ENCODE measurements around the gene DYNLT2B.
"Not testable (repeated sequence)": the region's sequence is repeated elsewhere in the genome, so short reads cannot be mapped to it uniquely, and the experiment has no call there.

Gene DYNLT2B

DNA sequence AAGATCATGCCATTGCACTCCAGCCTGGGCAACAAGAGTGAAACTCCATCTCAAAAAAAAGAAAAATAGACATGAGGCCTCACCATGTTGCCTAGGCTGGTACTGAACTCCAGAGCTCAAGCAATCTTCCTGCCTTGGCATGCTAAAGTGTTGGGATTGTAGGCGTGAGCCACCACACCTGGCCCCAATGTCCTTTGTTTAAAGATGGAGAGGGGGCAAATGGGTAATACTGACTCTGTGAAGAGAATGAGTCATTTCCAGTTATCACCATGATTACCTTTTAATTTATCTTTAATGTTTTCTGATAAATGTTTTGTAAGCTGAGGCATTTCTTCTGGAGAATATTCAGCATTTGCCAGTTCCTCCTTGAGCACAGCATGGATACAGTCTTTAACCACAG lies 2.2 kb downstream of the DYNLT2B start:
- TF ChIP-seq CTCF (IDR thresholded peaks at IDR 0.05; ENCODE audit: low read depth, low read length), result no peak
- H3K4me3 ChIP-seq (replicated peaks in 1 of 2; ENCODE audit: low read depth in 2 of 2, low read length in 2 of 2), result no peak overlapping the region
- DNase-seq (ENCODE audit: low read depth in 2 of 2), result no peak

GRCh38 chr3:196314597-196314996 lies 3.4 kb downstream of the DYNLT2B start:
- TF ChIP-seq CTCF (IDR thresholded peaks at IDR 0.05; ENCODE audit: low read depth, low read length), result no peak

DNA sequence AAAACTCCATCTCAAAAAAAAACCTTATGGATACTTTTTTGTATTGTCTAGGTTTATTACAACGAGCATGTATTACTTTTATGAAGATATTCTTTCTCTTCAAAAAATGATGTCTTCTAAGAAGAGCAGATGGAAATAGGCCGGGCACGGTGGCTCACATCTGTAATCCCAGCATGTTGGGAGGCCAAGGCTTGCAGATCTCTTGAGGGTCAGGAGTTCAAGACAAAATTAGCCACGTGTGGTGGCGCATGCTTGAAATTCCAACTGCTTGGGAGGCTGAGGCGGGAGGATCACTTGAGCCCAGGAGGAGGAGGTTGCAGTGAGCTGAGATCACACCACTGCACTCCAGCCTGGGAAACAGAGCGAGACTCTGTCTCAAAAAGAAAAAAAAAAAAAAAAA lies 4.0 kb downstream of the DYNLT2B start:
- DNase-seq (ENCODE audit: low read depth in 2 of 2); H3K4me3 ChIP-seq (replicated peaks in 1 of 2; ENCODE audit: low read depth in 2 of 2, low read length in 2 of 2): not testable (repeated sequence)

More at GRCh38 chr3:196314597-196314996, 3.4 kb downstream of the DYNLT2B start:
- no peak overlapping the region for H3K4me3 ChIP-seq (replicated peaks in 1 of 2; ENCODE audit: low read depth in 2 of 2, low read length in 2 of 2)
- DNase-seq (ENCODE audit: low read depth in 2 of 2), result no peak

GRCh38 chr3:196302960-196303359 lies 15.1 kb downstream of the DYNLT2B start:
- DNase-seq (ENCODE audit: low read depth in 2 of 2); H3K4me3 ChIP-seq (replicated peaks in 1 of 2; ENCODE audit: low read depth in 2 of 2, low read length in 2 of 2): not testable (repeated sequence)

DNA sequence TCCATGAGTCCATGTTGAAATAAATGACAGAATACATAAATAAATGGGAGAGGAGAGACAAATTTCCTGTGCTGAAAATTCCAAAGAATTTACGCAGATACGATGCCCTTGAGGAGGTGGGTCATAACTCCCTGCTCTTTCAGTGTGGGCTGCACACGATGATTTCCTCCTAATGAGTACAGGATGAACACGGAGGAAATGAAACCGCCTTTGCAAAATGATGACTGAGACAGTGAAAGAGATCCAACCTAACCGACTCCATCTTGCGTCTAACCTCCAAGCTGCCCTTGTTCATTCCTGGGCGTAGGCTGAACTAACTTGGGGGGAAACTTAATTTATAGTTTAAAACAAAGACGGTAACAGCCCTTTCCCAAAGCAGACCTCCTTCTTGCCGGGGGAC lies 15.5 kb downstream of the DYNLT2B start:
- DNase-seq (ENCODE audit: low read depth in 2 of 2); H3K4me3 ChIP-seq (replicated peaks in 1 of 2; ENCODE audit: low read depth in 2 of 2, low read length in 2 of 2): not testable (repeated sequence)

DNA sequence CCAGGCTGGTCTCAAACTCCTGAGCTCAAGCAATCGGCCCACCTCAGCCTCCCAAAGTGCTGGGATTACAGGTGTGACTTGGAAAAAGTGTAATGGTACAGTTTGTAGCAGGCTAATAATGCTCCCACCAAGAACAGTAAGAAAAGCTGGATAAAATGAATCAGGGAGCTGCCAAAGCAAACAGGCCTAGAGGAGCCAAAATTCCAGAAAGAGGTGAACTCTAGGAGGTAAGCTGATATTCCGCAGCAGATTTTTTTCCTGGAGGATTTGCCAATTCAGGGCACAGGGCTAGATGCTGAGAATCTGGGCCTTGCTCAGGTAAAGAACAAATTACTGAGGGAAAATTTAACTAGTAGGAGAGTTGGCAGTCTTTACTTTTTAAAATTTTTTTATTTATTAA lies 19.5 kb downstream of the DYNLT2B start:
- TF ChIP-seq CTCF (IDR thresholded peaks at IDR 0.05; ENCODE audit: low read depth, low read length), result no peak
- no peak overlapping the region for H3K4me3 ChIP-seq (replicated peaks in 1 of 2; ENCODE audit: low read depth in 2 of 2, low read length in 2 of 2)
- no peak for DNase-seq (ENCODE audit: low read depth in 2 of 2)

- no peak overlapping the region for H3K4me3 ChIP-seq (replicated peaks in 1 of 2; ENCODE audit: low read depth in 2 of 2, low read length in 2 of 2)
- DNase-seq (ENCODE audit: low read depth in 2 of 2), result no peak
- TF ChIP-seq CTCF (IDR thresholded peaks at IDR 0.05; ENCODE audit: low read depth, low read length), result no peak
Measured at GRCh38 chr3:196292286-196292923, 25.6 kb downstream of the DYNLT2B start.

DNA sequence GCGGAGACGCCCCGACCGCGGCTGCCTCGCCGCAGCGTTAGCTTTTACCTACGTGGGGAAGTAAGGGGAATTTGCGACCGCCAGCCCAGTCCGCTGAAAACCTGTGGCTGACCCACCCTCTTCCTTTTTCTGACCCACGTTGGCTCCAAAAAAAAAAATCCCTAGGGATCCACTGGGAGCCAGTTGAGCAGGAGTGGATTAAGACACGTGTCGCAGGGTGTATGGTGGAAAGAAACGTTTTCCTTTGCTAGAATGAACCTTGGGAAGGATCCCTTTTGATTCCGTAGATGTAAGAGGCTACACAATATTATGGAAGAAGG lies 29.9 kb downstream of the DYNLT2B start:
- TF ChIP-seq CTCF (IDR thresholded peaks at IDR 0.05; ENCODE audit: low read depth, low read length), result no peak
- H3K4me3 ChIP-seq (replicated peaks in 1 of 2; ENCODE audit: low read depth in 2 of 2, low read length in 2 of 2), result peak overlapping the region; percentile 99 to 100
- DNase-seq (ENCODE audit: low read depth in 2 of 2), result peak; percentile 67 to 70

Data from cardiac fibroblast (primary cell).